K562 (cell line): ENCODE data around the gene RBPMS2. TPM values are rescaled to one million over a fixed set of nuclear protein-coding genes. Genes with fewer than 3 reads are reported as not detected.

Experiments
- BHLHE40 ChIP-seq: IDR thresholded peaks from 2 replicates; pipeline ENCODE4 v1.6.1; 2011; ENCODE audit warnings: low read length, improper control_type of control experiment
- CTCF ChIP-seq, 3 experiments: IDR thresholded peaks in 2 of 3; conservative IDR thresholded peaks in 1 of 3; 2 replicates each; pipeline ENCODE4 v1.5.1; 2011 to 2012; ENCODE audit warnings: low read length in 3 of 3, mild to moderate bottlenecking in 3 of 3, control low read depth in 2 of 3, improper control_type of control experiment in 1 of 3, inconsistent platforms in 1 of 3, low read depth in 1 of 3, mixed read lengths in 1 of 3, moderate library complexity in 1 of 3; ENCODE audit not compliant: insufficient read depth in 2 of 3
- CXXC5 ChIP-seq: fragments of 250-450 bp; sonication (Bioruptor Pico); IDR thresholded peaks from 2 replicates; pipeline ENCODE4 v1.8.0; 2022; ENCODE audit warnings: inconsistent platforms, mild to moderate bottlenecking, moderate library complexity
- MTA2 ChIP-seq: fragments of 450-650 bp; IDR thresholded peaks from 2 replicates; pipeline ENCODE4 v1.6.1; 2016; ENCODE audit warnings: low read depth
- REST ChIP-seq, 2 experiments: fragments of 450-650 bp; formaldehyde crosslinking in 1 of 2; IDR thresholded peaks; 2 replicates each; pipeline versions ENCODE4 v1.4.0 to v1.6.1; 2014 to 2020; ENCODE audit warnings: mild to moderate bottlenecking in 2 of 2, borderline replicate concordance in 1 of 2, low read depth in 1 of 2
- RFX1 ChIP-seq: fragments of 450-650 bp; IDR thresholded peaks from 2 replicates; pipeline ENCODE4 v1.6.1; 2016; ENCODE audit warnings: mild to moderate bottlenecking, moderate library complexity
- TEAD2 ChIP-seq: fragments of 450-650 bp; IDR thresholded peaks from 2 replicates; pipeline ENCODE4 v1.6.1; 2016; ENCODE audit warnings: missing genetic modification characterization, control low read depth, missing compliant biosample characterization
- ZNF124 ChIP-seq: sonication (generic); formaldehyde crosslinking; IDR thresholded peaks from 2 replicates; pipeline ENCODE4 v1.8.1; 2022; ENCODE audit warnings: missing genetic modification reagents
- ZNF778 ChIP-seq: fragments of 450-650 bp; formaldehyde crosslinking; IDR thresholded peaks from 2 replicates; pipeline ENCODE4 v1.4.0; 2020; ENCODE audit warnings: mild to moderate bottlenecking, moderate library complexity
- polyA plus RNA-seq, 8 experiments: library from polyadenylated mRNA; depleted of rRNA in 4 of 8; stranded (reverse) in 5 of 8; unstranded in 3 of 8; fragments of >200 nt; fragmentation: Nextera tagmentation in 2 of 8; fragmentation: Illumina TruSeq in 1 of 8; extraction: Ambion mirVana in 2 of 8; extraction: Trizol in 1 of 8; gene quantifications; 2 replicates each; pipeline versions ENCODE4 v1.2.1 to v1.2.3, GENCODE V29; 2011 to 2014; ENCODE audit warnings: inconsistent platforms in 1 of 8, missing spikeins in 1 of 8
- total RNA-seq, 7 experiments: library from RNA; depleted of rRNA in 6 of 7; stranded (reverse); fragments of >200 nt in 6 of 7; fragmentation: Illumina TruSeq in 2 of 7; extraction: Trizol in 2 of 7; gene quantifications; 2 replicates each; pipeline versions ENCODE4 v1.2.1 to v1.2.3, GENCODE V29; 2011 to 2021; ENCODE audit warnings: low replicate concordance in 1 of 7

Gene RBPMS2
- total and polyA plus RNA-seq, 9 of the 15 experiments (the other 6 are each of a cell fraction or from before 2014, with no cell fraction given): 0.11 to 2.6 (median 0.37) TPM; not detected in 1

- TF ChIP-seq REST (IDR thresholded peaks at IDR 0.05; ENCODE audit: borderline replicate concordance) (peak; percentile 68; the same call in 1 of the 2 replicates), REST (CRISPR knock-in tag; IDR thresholded peaks at IDR 0.05; ENCODE audit: low read depth) (no peak), BHLHE40 (no peak), RFX1 (peak; percentile 69), MTA2 (no peak), ZNF778 (CRISPR knock-in tag) (no peak), CXXC5 (CRISPR knock-in tag) (no peak), ZNF124 (CRISPR knock-in tag) (no peak), TEAD2 (no peak), CTCF (IDR thresholded peaks at IDR 0.05 in 2 of 3, conservative IDR thresholded peaks at IDR 0.05 in 1 of 3; ENCODE audit: insufficient read depth in 2 of 3, low read depth in 1 of 3, low read length in 3 of 3) (peak; percentile 56 to 68 (median 59))
These were observed 34.8 kb downstream of the RBPMS2 start (continued) for GRCh38 chr15:64740311-64741170.
